HG02870 (cell line): ENCODE data around the gene MYH16.
"Not testable (repeated sequence)": the region's sequence is repeated elsewhere in the genome, so short reads cannot be mapped to it uniquely, and the experiment has no call there.

Source experiments
- ATAC-seq: cut with Tn5 transposase; IDR thresholded peaks from one replicate; pipeline ENCODE4 v1.9.1; 2021; ENCODE audit warnings: mild to moderate bottlenecking, moderate library complexity; ENCODE audit not compliant: unreplicated experiment

Gene MYH16

GRCh38 chr7:99301496-99301895, 28.9 kb downstream of the MYH16 start:
- no peak for ATAC-seq

DNA sequence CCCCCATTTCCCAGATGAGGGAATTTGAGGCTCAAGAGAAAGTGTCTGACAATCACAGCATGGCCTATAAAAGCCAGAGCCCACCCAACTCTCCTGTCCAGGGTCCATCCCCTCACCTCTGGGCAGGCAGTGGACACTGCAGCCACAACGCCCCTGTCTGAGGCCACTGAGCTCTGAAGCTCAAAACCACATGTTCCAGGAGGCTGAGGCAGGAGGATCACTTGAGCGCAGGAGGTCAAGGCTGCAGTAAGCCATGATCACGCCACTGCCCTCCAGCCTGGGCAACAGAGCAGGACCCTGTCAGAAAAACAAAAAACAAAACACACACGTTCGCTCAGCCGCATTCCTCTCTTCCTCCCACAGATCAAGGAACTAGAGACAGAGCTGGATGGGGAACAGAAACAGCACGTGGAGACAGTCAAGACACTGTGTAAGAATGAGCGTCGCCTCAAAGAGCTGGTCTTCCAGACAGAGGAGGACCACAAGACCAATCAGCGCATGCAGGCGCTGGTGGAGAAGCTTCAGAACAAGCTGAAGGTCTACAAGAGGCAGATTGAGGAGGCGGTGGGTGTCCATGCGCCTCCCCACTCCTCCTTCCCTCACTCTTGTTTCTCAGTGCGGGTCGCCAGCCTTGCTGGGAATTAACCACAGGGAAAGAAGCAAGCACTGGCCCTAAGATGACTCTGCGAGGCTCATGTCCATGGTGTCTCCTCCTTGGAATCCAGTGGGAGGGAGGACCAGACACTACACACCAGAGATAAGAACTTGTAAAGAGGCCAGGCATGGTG, 33.0 kb downstream of the MYH16 start:
- no peak for ATAC-seq

DNA sequence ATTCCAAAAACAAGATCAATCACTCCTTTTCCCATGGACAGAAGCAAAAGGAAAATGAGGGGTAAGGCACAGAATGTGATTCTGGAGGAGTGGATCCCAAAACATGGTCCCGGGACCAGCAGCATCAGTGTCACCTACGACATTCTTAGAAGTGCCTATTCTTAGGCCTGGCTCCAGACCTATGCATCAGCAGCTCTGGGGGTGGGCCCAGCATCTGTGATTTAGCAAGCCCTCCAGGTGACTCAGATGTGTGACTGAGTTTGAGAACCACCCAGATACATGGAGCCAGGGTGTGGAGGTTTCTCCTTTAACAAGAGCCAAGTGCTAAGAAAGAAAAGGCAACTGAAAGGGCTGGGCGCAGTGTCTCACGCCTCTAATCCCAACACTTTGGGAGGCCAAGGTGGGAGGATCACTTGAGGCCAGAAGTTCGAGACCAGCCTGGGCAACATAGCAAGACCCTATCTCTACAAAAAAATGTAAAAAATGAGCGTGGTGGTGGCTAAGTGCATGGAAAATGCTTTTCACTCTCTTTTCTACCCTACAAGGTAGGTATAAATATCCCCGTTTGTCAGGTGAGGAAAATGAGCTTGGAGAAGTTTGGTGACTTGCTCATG, 35.9 kb downstream of the MYH16 start:
- ATAC-seq, result no peak

DNA sequence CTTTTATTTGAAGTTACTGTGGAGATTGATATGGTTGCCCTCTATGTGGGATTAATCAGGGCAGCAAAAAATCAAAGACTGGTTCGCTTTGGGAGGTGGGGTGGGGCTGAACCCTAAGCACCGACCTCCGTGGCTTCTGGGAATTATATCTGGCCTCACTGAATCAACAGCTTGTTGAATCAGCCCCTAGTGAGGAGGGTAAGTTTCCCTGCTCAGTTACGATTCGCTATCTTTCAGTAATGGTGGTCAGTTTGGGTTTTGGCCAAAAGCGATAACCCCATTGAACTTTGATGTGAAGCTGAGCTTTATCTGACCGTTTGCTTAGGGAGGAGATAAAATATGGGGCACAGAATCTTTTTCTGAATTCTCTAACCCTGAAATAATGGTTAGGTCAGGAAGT, 36.5 kb downstream of the MYH16 start:
- no peak for ATAC-seq

- ATAC-seq, result no peak
Measured at GRCh38 chr7:99310004-99310403, 37.4 kb downstream of the MYH16 start.

GRCh38 chr7:99311702-99312101, 39.1 kb downstream of the MYH16 start:
- no peak for ATAC-seq

- ATAC-seq, result no peak
Measured at GRCh38 chr7:99312316-99313203, 39.9 kb downstream of the MYH16 start.

- no peak for ATAC-seq
Measured at GRCh38 chr7:99313204-99313573, 40.5 kb downstream of the MYH16 start.

DNA sequence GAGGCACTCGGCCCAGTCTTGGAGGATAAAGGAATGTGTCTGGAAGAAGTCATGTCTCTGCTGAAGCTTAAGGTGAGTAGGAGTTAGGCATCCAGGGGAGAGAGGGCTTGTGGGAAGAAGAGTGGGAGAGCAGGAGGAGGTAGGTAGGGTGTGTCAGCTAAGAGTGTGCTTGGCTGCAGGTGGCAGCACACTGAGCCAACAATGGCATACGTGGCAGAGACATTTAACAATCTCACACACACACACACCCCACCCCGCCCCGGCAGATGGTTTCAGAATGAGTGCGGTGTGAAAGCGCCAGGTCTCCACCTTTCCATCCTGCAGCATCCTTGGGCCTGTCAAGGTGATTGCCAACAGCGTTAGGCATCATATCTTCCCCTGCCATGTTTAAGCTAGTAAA, 41.9 kb downstream of the MYH16 start:
- no peak for ATAC-seq

DNA sequence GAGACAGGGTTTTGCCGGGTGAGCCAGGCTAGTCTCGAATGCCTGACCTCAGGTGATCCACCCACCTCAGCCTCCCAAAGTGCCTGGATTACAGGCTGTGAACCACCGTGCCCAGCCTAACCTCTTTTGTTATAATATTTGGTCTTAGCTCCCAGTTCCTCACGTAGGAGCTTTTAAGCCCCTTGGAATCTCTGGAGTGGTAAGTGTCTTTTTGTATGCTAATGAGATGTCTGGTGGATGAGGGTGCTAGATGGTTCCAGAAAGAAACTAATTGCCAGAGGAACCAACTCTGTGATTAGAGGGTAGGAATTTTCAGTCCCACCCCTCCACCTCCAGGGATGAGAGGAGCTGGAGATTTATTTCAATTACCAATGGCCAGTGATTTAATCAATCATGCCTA, 47.7 kb downstream of the MYH16 start:
- no peak for ATAC-seq

DNA sequence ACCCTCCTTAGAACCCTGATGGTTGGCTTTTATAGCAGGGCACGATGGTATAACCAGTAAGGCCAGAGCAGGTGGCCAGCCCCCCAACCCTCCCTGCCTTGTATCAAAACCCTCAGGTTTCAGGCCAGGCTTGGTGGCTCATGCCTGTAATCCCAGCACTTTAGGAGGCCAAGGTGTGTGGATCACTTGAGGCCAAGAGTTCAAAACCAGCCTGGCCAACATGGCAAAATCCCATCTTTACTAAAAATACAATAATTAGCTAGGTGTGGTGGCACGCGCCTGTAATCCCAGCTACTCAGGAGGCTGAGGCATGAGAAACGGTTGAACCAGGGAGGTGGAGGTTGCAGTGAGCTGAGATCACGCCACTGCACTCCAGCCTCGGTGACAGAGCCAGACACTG, 50.0 kb downstream of the MYH16 start:
- ATAC-seq, result not testable (repeated sequence)

DNA sequence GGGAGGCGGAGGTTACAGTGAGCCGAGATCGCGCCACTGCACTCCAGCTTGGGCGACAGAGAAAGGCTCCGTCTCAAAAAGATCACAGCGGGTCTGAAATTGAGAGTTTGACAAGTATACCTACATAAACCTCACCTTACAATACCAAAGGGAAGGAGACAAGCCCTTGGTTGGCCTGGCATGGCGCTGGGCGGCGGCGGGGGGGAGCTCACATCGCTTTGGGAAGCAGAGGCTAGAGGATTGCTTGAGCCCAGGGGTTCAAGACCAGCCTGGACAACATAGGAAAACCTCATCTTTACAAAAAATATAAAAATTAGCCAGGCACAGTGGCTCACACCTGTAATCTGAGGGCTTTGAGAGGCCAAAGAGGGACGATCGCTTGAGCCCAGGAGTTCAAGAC, 51.9 kb downstream of the MYH16 start:
- no peak for ATAC-seq

DNA sequence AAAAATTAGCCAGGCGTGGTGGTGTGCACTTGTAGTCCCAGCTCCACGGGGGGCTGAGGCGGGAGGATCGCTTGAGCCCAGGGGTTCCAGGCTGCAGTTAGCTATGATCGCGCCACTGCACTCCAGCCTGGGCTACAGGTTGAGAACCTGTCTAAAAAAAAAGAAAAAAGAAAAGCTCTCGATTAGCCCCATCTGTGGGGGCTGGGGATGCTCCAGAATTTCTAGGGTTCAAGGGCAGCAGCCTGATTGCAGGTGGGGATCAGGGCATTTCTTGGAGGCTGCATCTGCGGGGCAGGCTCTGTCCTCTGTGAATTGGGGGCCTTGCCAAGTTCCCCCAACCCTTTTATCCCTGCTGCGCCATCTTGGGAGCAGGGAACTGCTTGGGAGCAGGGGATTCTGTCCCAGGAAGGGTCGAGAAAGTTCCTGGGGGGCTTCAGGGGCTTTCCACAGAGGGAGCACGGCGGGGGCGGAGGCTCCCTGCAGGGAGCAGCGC, 52.4 kb downstream of the MYH16 start:
- ATAC-seq, result no peak

DNA sequence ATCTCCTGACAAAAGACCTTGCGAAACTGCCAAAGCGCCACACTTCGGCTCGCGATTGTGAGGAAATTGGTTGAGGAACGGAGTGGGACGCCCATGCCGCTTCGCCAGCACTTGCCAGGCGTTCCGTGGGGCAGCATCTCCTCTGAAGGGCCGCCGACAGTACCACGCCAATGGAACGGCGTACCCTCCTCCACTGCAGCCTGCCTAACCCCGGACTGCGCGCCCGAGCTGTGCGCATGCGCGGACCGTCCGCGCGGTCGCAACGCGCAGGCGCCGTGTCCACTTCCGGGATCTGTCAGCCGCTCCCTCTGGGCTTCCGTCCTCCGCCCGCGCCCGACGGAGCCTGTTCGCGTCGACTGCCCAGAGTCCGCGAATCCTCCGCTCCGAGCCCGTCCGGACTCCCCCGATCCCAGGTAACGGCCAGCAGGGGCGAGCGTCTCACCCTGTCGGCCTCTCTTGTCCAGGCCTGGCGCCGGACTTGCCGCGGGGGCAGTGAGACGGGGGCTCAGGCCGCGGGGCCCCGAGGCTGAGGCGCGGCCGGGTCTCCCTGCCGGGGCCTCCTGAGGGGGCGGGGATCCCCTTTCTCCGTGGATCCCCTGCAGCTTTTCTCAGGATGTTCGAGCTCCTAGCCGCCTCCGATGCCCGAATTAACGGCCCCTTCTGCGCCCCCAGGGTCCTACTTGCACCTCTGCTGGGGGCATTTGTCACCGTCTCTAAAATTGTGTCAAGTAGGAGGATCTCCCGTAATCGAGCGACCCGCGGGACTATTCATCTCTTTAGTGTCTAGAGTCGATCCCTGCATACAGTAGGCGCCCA, 53.2 kb downstream of the MYH16 start, which contains the start of gene ARPC1A:
ARPC1A (plus strand) TSS at position 307 of the 816 bp plus-strand sequence. CDS start 7,456 bp downstream, outside the sequence.
- ATAC-seq, result peak; percentile 82

DNA sequence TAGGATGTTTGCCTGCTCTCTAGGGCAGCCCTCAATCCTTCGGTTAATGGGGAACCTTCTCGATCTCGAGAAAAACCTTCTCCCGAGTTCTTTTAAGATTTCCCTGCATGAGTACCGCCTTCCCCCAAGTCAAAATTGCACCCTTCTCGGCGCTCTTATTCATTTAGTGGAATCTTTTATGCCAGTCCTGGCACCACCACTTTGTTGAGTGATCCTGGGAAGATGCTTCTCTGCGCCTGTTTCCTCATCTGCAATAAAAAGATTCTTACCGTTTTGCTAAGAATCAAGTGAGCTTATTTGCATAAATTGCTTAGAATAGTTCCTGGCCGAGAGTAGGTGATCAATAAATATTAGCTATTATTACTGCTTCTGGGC, 53.8 kb downstream of the MYH16 start:
- no peak for ATAC-seq

DNA sequence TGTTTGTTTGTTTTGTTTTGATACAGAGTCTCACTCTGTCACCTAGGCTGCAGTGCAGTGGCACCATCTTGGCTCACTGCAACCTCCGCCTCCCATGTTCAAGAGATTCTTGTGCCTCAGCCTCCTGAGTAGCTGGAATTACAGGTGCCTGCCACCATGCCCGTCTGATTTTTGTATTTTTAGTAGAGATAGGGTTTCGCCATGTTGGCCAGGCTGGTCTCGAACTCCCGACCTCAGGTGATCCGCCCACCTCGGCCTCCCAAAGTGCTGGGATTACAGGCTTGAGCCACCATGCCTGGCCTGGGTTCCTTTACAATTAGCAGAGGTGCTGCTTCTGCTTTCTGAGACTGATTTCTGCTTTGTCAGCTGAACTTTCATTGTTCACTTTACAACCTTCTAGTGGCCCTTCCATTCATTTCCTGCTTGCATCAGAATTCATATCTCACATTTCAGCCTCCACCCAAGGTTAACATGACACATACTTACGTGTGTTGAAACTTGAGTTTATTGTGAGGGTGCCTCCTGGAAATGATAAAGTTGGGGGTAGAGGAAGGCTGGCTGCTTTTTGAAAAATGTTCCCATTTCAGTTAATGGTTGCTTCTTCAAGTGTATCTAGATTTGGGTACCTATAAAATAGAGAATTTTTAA, 57.8 kb downstream of the MYH16 start:
- ATAC-seq, result not testable (repeated sequence)

DNA sequence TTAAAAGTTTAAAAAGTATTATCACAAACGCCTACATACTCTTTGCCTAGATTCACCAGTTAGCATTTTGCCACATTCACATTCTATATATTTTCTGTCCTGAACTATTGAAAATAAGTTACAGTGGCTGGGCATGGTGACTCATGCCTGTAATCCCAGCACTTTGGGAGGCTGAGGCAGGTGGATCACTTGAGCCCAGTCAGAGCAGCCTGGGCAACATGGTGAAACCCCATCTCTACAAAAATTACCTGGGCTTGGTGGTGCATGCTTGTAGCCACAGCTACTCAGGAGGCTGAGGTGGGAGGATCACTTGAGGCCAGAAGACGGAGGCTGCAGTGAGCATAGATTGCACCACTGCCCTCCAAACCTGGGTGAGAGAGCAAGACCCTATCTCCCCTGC, 58.4 kb downstream of the MYH16 start:
- ATAC-seq, result no peak

DNA sequence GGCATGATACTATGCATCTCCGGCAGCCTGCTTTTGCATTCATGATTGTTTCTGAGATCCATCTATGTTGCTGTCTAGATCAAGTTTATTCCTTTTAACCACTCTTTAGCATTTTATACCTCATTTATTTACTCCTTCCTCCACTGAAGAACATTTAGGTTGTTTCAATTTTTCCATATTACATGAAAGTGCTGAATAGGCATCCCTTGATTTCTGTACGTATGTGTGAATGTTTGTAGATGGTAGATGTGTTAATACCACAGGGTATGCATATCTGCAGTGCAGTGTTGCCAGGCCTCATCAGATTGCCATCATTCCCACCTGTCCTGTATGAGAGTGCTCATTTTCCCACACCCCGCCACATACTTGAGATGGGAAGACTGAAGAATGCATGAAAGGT, 67.0 kb downstream of the MYH16 start:
- ATAC-seq, result no peak

- ATAC-seq, result no peak
Measured at GRCh38 chr7:99340659-99341058, 68.0 kb downstream of the MYH16 start.

DNA sequence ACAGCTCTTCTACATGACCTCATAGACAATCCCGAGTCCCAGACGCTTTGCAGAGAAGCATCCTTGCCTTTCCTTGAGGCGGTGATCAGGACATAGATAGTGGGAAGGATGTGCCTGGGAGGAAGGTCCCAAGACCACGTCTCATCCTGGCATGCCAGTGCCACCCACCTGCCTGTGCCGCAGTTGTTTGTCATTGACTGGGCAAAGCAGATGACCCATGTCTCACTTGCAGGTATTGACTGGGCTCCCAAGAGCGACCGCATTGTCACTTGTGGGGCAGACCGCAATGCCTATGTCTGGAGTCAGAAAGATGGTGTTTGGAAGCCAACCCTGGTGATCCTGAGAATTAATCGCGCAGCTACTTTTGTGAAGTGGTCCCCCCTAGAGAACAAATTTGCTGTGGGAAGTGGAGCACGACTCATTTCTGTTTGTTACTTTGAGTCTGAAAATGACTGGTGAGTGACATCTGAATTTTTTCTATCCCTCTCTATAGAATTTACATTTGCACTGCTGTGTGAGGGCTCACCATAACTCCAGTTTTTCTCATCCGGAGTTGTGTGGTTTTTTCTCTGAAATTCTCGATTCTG, 71.5 kb downstream of the MYH16 start:
- no peak for ATAC-seq
